Fibroblast of the aortic adventitia (primary cell): ENCODE measurements around the gene PCDHGA1. TPM values are rescaled to one million over a fixed set of nuclear protein-coding genes. Genes with fewer than 3 reads are reported as not detected.
"Not testable (repeated sequence)": the region's sequence is repeated elsewhere in the genome, so short reads cannot be mapped to it uniquely, and the experiment has no call there.

Source experiments
- DNase-seq: peaks from one replicate; pipeline ENCODE4 v3.0.0-alpha.2; 2010; ENCODE audit warnings: low read depth
- H3K4me3 ChIP-seq: 2 replicates; pipeline ENCODE4 v1.5.1; 2011; ENCODE audit warnings: low read depth, mild to moderate bottlenecking, control low read depth, low read length, moderate library complexity
- CTCF ChIP-seq: IDR thresholded peaks from 2 replicates; pipeline ENCODE4 v1.5.1; 2011; ENCODE audit warnings: mild to moderate bottlenecking, low read length, control low read depth, inconsistent platforms; ENCODE audit not compliant: insufficient read depth
- total RNA-seq: library from RNA; depleted of rRNA; stranded (reverse); fragments of >200 nt; gene quantifications from 2 replicates; pipeline ENCODE4 v1.2.3, GENCODE V29; 2012; ENCODE audit warnings: low replicate concordance

Gene PCDHGA1
- total RNA-seq, 1 donor = 1.4 TPM

DNA sequence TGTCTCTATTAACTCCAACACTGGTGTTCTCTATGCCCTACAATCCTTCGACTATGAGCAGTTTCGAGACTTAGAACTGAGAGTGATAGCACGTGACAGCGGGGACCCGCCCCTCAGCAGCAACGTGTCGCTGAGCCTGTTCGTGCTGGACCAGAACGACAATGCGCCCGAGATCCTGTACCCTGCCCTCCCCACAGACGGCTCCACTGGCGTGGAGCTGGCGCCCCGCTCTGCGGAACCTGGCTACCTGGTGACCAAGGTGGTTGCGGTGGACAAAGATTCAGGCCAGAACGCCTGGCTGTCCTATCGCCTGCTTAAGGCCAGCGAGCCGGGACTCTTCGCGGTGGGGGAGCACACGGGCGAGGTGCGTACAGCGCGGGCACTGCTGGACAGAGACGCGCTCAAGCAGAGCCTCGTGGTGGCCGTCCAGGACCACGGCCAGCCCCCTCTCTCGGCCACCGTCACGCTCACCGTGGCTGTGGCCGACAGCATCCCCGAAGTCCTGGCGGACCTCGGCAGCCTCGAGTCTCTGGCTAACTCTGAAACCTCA is 92.5 kb downstream of the PCDHGA1 start:
- DNase-seq = no peak
- peak overlapping the region; percentile 13 for H3K4me3 ChIP-seq
- TF ChIP-seq CTCF = no peak

DNA sequence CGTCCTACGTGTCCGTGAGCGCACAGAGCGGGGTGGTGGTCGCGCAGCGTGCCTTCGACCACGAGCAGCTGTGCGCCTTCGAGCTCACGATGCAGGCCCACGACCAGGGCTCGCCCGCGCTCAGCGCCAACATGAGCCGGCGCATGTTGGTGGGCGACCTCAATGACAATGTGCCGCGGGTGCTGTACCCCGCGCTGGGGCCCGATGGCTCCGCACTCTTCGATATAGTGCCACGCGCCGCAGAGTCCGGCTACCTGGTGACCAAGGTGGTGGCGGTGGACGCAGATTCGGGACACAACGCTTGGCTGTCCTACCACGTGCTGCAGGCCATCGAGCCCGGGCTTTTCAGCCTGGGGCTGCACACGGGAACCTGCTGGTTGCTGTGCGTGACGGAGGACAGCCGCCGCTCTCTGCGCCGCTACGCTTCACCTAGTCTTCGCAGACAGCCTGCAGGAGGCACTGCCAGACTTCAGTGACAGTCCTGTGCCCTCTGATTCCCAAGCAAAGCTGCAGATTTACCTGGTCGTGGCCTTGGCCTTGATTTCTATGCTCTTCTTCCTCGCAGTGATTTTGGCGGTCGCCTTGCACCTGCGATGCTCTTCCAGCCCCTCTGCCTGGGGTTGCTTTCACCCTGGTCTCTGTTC is 97.6 kb downstream of the PCDHGA1 start:
- no peak for DNase-seq
- TF ChIP-seq CTCF = no peak
- no peak overlapping the region for H3K4me3 ChIP-seq

DNA sequence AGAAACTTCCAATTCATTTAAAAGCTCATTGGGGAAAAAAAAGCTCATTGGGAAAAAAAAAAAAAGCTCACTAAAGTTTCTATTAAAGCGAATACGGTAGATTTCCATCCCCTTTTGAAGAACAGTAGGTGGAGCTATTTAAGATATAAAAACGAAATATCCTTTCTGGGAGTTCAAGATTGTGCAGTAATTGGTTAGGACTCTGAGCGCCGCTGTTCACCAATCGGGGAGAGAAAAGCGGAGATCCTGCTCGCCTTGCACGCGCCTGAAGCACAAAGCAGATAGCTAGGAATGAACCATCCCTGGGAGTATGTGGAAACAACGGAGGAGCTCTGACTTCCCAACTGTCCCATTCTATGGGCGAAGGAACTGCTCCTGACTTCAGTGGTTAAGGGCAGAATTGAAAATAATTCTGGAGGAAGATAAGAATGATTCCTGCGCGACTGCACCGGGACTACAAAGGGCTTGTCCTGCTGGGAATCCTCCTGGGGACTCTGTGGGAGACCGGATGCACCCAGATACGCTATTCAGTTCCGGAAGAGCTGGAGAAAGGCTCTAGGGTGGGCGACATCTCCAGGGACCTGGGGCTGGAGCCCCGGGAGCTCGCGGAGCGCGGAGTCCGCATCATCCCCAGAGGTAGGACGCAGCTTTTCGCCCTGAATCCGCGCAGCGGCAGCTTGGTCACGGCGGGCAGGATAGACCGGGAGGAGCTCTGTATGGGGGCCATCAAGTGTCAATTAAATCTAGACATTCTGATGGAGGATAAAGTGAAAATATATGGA is 100.2 kb downstream of the PCDHGA1 start, which contains the start of gene PCDHGA12:
PCDHGA12 (plus strand) TSS at position 176 of the 782 bp plus-strand sequence; CDS start at position 429, 253 bp downstream.
- peak; percentile 75 for TF ChIP-seq CTCF
- DNase-seq = peak; percentile 97
- peak within 1 kb of the TSS; percentile 69 for H3K4me3 ChIP-seq

DNA sequence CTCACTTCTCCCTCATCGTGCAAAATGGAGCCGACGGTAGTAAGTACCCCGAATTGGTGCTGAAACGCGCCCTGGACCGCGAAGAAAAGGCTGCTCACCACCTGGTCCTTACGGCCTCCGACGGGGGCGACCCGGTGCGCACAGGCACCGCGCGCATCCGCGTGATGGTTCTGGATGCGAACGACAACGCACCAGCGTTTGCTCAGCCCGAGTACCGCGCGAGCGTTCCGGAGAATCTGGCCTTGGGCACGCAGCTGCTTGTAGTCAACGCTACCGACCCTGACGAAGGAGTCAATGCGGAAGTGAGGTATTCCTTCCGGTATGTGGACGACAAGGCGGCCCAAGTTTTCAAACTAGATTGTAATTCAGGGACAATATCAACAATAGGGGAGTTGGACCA is 101.0 kb downstream of the PCDHGA1 start:
- no peak for TF ChIP-seq CTCF
- H3K4me3 ChIP-seq = peak overlapping the region; percentile 69
- peak; percentile 67 for DNase-seq

DNA sequence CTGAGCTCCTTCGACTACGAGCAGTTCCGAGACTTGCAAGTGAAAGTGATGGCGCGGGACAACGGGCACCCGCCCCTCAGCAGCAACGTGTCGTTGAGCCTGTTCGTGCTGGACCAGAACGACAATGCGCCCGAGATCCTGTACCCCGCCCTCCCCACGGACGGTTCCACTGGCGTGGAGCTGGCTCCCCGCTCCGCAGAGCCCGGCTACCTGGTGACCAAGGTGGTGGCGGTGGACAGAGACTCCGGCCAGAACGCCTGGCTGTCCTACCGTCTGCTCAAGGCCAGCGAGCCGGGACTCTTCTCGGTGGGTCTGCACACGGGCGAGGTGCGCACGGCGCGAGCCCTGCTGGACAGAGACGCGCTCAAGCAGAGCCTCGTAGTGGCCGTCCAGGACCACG is 102.0 kb downstream of the PCDHGA1 start:
- not testable (repeated sequence) for DNase-seq
- peak overlapping the region; percentile 69 for H3K4me3 ChIP-seq

DNA sequence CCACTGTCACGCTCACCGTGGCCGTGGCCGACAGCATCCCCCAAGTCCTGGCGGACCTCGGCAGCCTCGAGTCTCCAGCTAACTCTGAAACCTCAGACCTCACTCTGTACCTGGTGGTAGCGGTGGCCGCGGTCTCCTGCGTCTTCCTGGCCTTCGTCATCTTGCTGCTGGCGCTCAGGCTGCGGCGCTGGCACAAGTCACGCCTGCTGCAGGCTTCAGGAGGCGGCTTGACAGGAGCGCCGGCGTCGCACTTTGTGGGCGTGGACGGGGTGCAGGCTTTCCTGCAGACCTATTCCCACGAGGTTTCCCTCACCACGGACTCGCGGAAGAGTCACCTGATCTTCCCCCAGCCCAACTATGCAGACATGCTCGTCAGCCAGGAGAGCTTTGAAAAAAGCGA is 102.4 kb downstream of the PCDHGA1 start:
- H3K4me3 ChIP-seq = peak overlapping the region; percentile 31

DNA sequence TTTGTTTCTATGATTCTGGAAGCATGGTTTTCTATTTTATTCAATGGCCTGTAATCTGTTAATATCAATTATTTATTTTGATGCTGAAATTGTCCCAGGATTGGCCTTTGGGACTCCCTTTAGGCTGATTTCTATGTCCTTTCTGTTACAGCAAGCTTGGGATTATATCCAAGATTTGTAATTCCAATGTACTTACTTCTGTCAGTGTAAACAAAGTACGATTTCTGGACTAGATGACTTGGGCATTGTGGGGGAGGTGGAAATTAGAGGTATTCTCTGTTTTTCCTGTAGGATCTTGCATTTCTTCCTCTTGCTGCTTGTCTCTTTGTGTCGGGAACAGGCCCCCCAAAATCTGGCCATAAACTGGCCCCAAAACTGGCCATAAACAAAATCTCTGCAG is 103.7 kb downstream of the PCDHGA1 start:
- TF ChIP-seq CTCF = no peak
- no peak overlapping the region for H3K4me3 ChIP-seq
- DNase-seq = no peak

More for the DNA sequence above, 102.4 kb downstream of the PCDHGA1 start:
- DNase-seq = not testable (repeated sequence)

GRCh38 chr5:141437221-141437620 is 106.9 kb downstream of the PCDHGA1 start:
- no peak for DNase-seq
- no peak overlapping the region for H3K4me3 ChIP-seq
- TF ChIP-seq CTCF = no peak
